NCI-H2171 (cell line): Measurements from ENCODE around the gene EIF2A.
"Not testable (repeated sequence)": the region's sequence is repeated elsewhere in the genome, so short reads cannot be mapped to it uniquely, and the experiment has no call there.

Experiments
- DNase-seq: peaks from one replicate; lab custom pipeline; 2025; lab: John Stamatoyannopoulos, UW

EIF2A gene

DNA sequence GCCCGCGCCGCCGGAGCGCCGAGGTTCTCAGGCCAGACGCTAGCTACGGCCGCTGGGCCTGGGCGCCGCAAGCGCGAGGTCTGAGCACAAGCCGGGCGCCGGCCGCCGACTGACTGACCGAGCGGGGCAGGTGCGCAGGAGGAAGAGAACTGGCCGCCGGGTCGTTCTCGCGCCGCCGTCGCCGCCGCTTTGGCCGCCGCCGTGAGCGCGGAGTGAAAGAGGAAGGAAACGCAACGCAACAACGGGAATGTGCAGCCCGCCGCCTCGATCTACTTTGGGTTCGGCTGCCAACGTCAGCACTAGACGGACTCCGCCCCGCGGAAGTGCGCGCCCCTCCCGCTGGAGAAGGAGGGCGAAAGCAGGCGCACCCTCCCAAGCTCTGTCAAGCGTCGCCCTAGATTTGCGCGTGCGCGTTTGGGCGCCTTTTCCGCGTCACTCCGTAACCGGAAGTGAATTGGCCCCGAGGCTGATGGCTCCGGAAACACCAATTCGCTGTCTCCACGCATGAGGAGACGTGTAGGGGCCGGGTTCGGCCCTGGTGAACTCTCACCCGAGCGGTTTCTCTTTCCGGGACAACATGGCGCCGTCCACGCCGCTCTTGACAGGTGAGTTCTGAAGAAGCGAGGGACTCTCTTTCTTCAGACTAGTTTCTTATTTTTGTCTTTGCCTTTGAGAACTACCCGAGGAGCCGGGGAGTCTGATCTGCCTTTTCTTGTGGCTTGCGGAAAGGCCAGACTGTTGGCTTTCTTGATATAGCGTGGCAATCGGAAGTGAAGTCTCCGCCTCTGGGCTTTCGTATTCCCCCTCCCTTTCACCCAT, at the start of gene EIF2A, which contains the start of gene SERP1:
Gene EIF2A (plus strand): TSS at position 562 of the 819 bp plus-strand sequence. CDS start 16 bp downstream, at position 578.
Gene SERP1 (minus strand): TSS at position 271 of the 819 bp plus-strand sequence. CDS start 361 bp downstream, outside the sequence.
- DNase-seq: peak; percentile 98

GRCh38 chr3:150497956-150498355, 48.6 kb upstream of the EIF2A start:
- no peak for DNase-seq

- DNase-seq: not testable (repeated sequence)
Measured at GRCh38 chr3:150500960-150501359, 45.6 kb upstream of the EIF2A start.

- DNase-seq: no peak
Measured at GRCh38 chr3:150503402-150504099, 43.0 kb upstream of the EIF2A start.

- DNase-seq: no peak
Measured at GRCh38 chr3:150504483-150504882, 42.1 kb upstream of the EIF2A start.

DNA sequence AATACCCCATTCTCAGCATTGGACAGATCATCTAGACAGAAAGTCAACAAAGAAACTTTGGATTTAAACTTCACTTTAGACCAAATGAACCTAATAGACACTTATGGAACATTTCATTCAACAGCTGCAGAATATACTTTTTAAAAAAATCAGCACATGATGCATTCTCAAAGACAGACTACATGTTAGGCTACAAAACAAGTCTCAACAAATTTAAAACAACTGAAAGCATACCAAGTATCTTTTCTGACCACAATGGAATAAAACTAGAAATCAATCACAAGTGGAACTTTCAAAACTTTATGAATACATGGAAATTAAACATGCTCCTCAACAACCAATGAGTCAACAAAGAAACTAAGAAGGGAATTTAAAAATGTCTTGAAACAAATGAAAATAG, 38.2 kb upstream of the EIF2A start:
- DNase-seq: no peak

- no peak for DNase-seq
Measured at GRCh38 chr3:150509780-150510179, 36.8 kb upstream of the EIF2A start.

DNA sequence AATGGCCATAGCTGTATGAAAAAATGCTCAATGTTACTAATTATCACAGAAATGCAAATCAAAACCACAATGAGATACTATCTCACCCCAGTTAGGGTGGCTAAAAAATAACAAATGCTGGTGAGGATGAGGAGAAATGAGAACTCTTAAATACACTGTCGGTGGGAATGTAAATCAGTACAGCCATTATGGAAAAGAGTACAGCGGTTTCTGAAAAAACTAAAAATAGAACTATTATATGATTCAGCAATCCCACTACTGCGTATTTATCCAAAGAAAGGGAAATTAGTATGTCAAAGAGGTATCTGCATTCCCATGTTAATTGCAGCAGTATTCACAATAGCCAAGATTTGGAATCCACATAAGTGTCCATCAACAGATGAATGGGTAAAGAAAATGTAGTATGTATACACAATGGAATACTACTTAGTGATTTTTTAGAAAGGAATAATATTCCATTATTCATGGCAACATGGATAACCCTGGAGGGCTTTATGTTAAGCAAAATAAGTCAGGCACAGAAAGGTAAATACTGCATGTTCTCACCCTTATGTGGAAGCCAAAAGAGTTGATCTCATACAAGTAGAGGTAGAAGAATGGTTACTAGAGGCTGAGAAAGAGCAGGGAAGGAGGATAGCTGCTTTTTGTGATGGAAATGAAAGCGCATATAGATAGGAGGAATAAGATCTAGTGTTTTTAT, 35.3 kb upstream of the EIF2A start:
- no peak for DNase-seq

DNA sequence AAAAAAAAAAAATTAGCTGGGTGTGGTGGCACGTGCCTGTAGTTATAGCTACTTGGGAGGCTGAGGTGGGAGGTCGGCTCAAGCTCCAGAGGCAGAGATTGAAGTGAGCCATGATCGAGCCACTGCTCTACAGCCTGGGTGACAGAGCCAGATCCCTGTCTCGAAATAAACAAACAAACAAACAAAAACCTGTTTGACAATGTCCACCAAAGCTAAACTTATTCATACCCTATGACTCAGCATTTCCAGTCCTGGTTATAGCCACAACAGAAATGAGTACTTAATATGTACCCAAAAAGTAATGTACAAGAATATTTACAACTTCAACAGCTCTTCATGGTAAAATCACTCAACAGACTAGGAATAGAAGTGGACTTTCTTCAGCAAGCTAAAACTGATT, 31.4 kb upstream of the EIF2A start:
- DNase-seq: no peak

DNA sequence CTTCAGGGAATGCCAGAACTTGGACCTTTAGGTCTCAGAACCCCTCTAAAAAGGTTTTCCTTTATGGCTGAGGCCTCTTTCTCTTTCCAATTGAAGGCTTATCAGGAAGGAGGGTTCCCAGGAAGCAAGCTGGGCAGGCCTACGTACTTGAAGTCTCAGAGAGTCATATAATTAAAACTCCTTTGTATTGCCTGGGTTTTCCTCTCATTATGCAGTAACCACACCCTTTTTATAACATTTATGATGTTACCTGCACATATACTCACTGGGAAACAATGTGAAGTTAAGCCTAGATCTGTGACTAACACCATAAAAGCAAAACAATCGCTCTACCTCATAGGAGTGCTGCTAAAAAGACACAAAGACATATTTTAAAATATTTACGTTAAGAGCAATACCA, 27.6 kb upstream of the EIF2A start:
- no peak for DNase-seq

- no peak for DNase-seq
Measured at GRCh38 chr3:150520408-150520807, 26.2 kb upstream of the EIF2A start.

DNA sequence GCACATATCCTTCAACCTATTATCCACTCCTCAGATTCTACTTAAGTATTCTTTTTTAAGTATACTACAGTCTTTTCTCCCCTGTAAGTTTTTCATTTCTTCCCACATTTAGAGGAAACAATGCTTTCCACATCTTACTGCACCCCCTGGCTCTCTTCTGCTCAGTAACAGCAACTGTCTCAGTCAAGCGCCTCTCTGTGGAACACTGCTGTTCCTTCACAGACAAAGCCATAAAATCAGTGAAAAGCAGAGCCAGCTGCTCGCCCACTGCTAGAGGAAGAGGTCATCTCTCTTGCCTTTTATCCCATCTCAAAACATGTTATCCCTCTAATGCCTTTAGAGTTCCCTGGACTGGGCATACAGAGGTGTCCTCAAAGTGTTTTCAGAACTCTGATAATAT, 25.1 kb upstream of the EIF2A start:
- no peak for DNase-seq

DNA sequence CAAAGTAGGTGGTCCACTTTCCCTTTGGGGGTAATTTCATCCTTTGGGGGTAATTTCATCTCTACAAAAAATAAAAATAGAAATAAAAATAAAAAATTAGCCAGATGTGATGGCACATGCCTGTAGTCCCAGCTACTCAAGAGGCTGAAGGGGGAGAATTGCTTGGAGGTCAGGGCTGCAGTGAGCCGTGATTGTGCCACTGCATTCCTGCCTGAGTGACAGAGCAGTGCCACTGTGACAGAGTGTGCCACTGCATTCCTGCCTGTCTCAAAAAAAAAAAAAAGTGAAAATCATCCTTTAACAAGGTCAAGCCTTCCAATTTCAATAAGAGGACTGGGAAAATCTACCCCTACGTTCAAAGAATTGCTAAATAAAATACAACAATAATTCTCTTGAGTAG, 23.0 kb upstream of the EIF2A start:
- DNase-seq: no peak

DNA sequence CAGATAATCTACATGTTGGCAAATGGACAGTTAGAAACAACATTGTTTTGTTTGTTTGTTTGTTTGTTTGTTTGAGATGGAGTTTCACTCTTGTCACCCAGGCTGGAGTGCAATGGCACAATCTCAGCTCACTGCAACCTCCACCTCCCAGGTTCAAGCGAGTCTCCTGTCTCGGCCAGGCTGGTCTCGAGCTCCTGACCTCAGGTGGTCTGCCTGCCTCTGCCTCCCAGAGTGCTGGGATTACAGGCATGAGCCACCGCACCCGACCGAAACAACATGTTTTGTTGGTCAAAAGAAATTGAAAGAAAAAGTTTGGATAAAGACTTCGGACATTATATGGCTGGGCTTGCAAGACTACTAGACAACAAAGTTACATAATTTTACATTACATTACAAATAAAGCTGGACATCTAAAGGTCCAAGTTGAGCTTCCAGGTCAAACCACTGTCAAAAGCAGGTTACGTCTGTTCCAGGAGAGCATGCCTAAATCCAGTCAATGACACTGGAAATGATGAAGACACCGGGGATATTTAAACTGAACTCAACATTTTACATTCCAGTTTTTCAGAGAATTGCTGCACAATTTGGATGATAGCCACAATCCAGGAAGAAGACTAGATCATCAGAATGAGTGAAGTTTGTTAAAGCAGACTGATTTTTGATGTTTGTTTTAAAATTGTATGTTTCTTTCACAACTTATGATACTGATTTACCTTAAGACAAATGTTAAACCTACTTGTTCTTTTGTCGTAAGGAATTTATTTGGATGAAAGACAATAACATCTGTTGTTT, 18.9 kb upstream of the EIF2A start:
- DNase-seq: no peak

GRCh38 chr3:150528354-150528797, 18.2 kb upstream of the EIF2A start:
- no peak for DNase-seq

DNA sequence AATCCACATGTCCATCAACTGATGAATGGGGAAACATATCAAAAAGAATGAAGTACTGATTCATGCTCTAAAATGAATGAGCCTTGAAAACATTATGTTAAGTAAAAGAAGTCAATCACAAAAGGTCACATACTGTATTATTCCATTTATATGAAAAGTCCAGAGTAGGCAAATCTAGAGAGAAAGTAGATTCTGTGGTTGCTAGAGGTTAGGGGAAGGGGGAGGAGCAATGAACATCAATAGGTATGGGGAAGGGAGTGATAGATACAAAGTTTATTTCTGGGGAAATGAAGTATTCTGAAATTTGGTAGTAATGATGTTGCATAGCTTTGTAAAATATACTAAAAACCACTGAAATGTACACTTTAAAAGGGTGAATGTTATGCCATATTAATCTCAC, 14.8 kb upstream of the EIF2A start:
- no peak for DNase-seq

DNA sequence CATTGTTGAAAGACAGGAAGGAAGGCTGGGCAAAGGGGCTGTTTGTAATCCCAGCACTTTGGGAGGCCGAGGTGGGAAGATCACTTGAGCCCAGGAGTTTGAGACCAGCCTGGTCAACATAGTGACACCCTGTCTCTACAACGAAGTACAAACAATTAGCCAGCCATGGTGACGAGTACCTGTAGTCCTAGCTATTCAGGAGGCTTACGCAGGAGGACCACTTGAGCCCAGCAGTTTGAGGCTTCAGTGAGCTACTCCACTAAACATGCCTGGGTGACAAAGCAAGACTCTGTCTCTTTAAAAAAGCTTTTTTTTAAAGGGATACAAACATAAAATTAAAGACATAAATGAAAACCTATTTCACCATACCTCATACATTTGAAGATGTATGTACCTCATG, 11.4 kb upstream of the EIF2A start:
- DNase-seq: no peak

DNA sequence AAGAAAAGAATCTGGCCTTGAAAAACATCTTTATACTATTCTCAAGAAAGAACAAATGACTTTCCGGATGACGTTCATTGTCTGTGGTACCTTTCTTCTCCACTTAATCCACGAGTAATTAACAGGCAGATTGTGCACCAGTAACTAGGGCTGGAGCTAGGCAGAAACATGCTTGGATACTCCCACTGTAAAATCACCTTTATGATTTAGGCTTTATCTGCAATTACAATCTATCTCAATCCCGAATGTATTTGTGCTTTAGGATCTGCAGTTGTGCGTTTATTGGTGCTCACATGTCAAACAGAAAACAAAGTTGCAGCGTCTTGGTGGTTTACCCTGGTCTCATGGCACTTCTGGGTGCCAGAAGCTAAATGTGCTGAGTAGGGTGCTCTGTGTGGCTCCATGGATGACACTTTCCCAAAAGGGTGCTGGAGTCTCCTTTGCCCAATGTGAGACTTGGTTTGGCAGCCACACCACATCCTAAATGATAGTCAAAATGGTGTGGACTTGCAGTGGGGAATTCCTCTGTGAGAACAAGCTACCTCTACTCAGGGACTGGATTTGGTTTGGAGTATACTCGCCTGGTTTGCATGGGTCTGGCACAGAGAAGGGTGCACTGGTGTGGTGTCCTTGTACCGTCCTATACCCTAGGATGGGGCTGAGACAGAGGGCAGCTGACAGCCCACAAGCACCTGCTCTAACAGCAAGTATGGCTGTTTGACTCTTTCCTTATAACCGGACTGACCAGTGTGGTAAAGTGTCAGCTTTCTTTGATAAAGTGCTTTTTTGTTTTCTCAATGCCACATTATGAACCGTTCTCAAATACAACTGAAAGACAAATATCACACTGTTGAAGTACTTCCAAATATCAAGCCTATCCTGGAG, 8.0 kb upstream of the EIF2A start:
- no peak for DNase-seq

DNA sequence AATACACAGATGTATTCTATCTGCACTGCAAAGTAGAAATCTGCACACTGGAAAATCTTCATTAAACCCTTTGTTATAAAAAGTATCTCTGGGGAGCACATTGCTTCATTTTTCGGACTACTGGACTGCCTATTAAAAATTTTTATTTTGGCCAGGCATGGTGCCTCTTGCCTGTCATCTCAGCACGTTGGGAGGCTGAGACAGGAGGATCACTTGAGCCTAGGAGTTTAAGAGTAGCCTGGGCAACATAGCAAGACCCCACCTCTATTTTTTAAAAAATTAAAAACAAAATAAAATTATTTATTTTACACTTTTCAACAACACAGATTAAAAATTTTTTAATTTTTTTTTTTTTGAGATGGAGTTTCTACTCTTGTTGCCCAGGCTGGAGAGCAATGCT, 6.3 kb upstream of the EIF2A start:
- no peak for DNase-seq

DNA sequence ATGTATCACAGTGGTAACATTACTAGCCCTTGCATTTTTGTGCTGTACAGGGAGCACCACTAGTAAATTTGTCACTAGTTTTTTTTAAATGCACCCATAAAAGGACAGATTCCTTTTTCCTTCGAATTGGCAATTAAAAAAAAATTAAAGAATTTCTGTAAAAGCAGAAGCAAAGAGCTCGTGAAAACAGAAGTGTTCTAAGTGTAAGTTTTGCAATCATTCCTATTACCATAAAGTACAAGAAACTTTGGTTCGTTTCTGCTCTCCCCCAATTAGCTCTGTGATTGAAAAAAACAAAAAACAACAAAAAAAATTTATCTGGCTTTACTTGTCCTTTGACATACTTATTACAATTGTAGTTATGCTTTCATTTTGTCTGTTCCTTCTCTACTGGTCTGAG, 5.6 kb upstream of the EIF2A start:
- no peak for DNase-seq

GRCh38 chr3:150543128-150543527, 3.5 kb upstream of the EIF2A start:
- no peak for DNase-seq
